Transverse colon (tissue), 4 donors: ENCODE data around the gene CADM1. TPM values are rescaled to one million over a fixed set of nuclear protein-coding genes. Genes with fewer than 3 reads are reported as not detected.

Experiments used
- DNase-seq: peaks from one replicate; pipeline ENCODE4 v3.0.0-alpha.2; 2019
- H3K27ac ChIP-seq, 4 donors: fragments of 200-600 bp; sonication (generic); 2 replicates each; pipeline ENCODE4 v1.5.1; 2016 to 2018; ENCODE audit warnings: inconsistent platforms in 4 of 4
- H3K27me3 ChIP-seq: fragments of 200-600 bp; sonication (generic); 2 replicates; pipeline ENCODE4 v1.5.1; 2017; ENCODE audit warnings: inconsistent platforms
- H3K36me3 ChIP-seq, 4 donors: fragments of 200-600 bp; sonication (generic); 2 replicates each; pipeline ENCODE4 v1.5.1; 2017 to 2019; ENCODE audit warnings: inconsistent platforms in 4 of 4
- H3K4me1 ChIP-seq, 4 donors: fragments of 200-600 bp; sonication (generic); 2 replicates each; pipeline ENCODE4 v1.5.1; 2017 to 2020; ENCODE audit warnings: inconsistent platforms in 4 of 4
- H3K4me3 ChIP-seq, 4 donors: fragments of 200-600 bp; sonication (generic); 1 replicate in 1 of 4; 2 replicates in 3 of 4; pipeline versions ENCODE4 v1.5.1 to v1.6.1; 2017 to 2019; ENCODE audit warnings: inconsistent platforms in 4 of 4
- H3K9me3 ChIP-seq, 2 donors: fragments of 200-600 bp; sonication (generic); 2 replicates each; pipeline ENCODE4 v1.5.1; 2017 to 2019; ENCODE audit warnings: inconsistent platforms in 2 of 2
- CTCF ChIP-seq, 5 experiments: fragments of 200-600 bp in 3 of 5; fragments of 450-650 bp in 2 of 5; sonication (generic) in 3 of 5; IDR thresholded peaks; 1 replicate in 2 of 5; 2 replicates in 3 of 5; pipeline ENCODE4 v1.5.1; 2016 to 2017; ENCODE audit warnings: antibody characterized with exemption in 5 of 5, inconsistent platforms in 3 of 5, mild to moderate bottlenecking in 2 of 5, moderate library complexity in 1 of 5
- EP300 ChIP-seq: sonication (generic); formaldehyde crosslinking; IDR thresholded peaks from one replicate; pipeline ENCODE4 v1.6.1; 2017; ENCODE audit warnings: antibody characterized with exemption, low read depth
- POLR2A ChIP-seq: fragments of 450-650 bp; IDR thresholded peaks from one replicate; pipeline ENCODE4 v1.6.1; 2016; ENCODE audit warnings: antibody characterized with exemption, mild to moderate bottlenecking, moderate library complexity
- POLR2AphosphoS5 ChIP-seq, 3 donors: sonication (generic); formaldehyde crosslinking; IDR thresholded peaks; one replicate each; pipeline ENCODE4 v1.6.1; 2016; ENCODE audit warnings: antibody characterized with exemption in 3 of 3
- WGBS, 2 donors: methylation state at CpG; one replicate each; pipeline ENCODE4 v1.1.5; 2018; ENCODE audit warnings: low coverage in 1 of 2; 5-methylcytosine and 5-hydroxymethylcytosine counted together
- in situ Hi-C, 4 donors: fragments of 200-750 bp; cut with MboI; loops; one replicate each; pipeline versions ENCODE4 v1.15.0 to v1.15.1; 2017; ENCODE audit warnings: low sequenced_read_pairs in 3 of 4, low pct_ligation_motif_present in 1 of 4, low pct_unique_long_range_greater_than_20kb in 1 of 4
- intact Hi-C: fragments of 100-400 bp; cut with DNase I; formaldehyde crosslinking; loops from one replicate; pipeline ENCODE4 v1.15.1; 2023; ENCODE audit warnings: low total_unique reads
- total RNA-seq, 4 donors: library from RNA; depleted of rRNA; stranded (reverse); fragments of >200 nt; gene quantifications; one replicate each; pipeline ENCODE4 v1.1.0, GENCODE V29; 2016

The CADM1 gene
- 1 to 10 TPM; 2.8 to 6.4 (median 3.7) TPM for total RNA-seq

- DNase-seq: peak; percentile 93
- TF ChIP-seq POLR2AphosphoS5 (IDR thresholded peaks at IDR 0.05): peak; percentile 90 to 95 (median 91)
- peak; percentile 51 to 78 (median 71) for TF ChIP-seq CTCF (IDR thresholded peaks at IDR 0.05)
- no peak for TF ChIP-seq EP300
- peak; percentile 64 for TF ChIP-seq POLR2A
- Histone ChIP-seq H3K4me1 (peaks cover 8 to 25% (median 22%) of the 10 kb centered on the region in 4 donors), H3K27ac (peak within 1 kb of the TSS; percentile 60 to 81 (median 77)), H3K9me3 (no peaks in the 10 kb centered on the region), H3K27me3 (peaks cover 83% of the 10 kb centered on the region), H3K4me3 (peak within 1 kb of the TSS; percentile 43 to 62 (median 50)), H3K36me3 (no peaks in the 10 kb centered on the region)
- intact Hi-C loops (loop anchor here (5.0 kb wide), 1 partner anchor 167 kb away; no protein-coding TSS in a partner anchor), in situ Hi-C loops (no loop called here)
- 6% methylated on average over 52 of the region's 76 CpGs; no CpG with 5 or more reads in 1 of the 2 donors for WGBS, 2 donors
Observed at GRCh38 chr11:115504276-115505158, at the start of gene CADM1. Gene CADM1 (minus strand): TSS chr11:115504415.

- H3K4me1 ChIP-seq: no peaks in the 10 kb centered on the region
- in situ Hi-C loops (no loop called here), intact Hi-C loops (no loop called here)
- H3K27ac ChIP-seq: no peak overlapping the region
- H3K27me3 ChIP-seq: no peaks in the 10 kb centered on the region
- TF ChIP-seq CTCF (IDR thresholded peaks at IDR 0.05) (no peak), POLR2A (no peak), POLR2AphosphoS5 (IDR thresholded peaks at IDR 0.05) (no peak)
- no peak for DNase-seq
- H3K9me3 ChIP-seq: no peaks in the 10 kb centered on the region
- no peak overlapping the region for H3K4me3 ChIP-seq
- no peaks in the 10 kb centered on the region for H3K36me3 ChIP-seq
- 83 to 85% methylated on average over 11 to 15 of the region's 15 CpGs for WGBS, 2 donors
Observed at GRCh38 chr11:115552773-115553438, 48.7 kb upstream of the CADM1 start.

GRCh38 chr11:115552151-115552772, 48.0 kb upstream of the CADM1 start:
- Histone ChIP-seq H3K4me1 (no peaks in the 10 kb centered on the region), H3K27me3 (no peaks in the 10 kb centered on the region), H3K9me3 (no peaks in the 10 kb centered on the region), H3K27ac (no peak overlapping the region), H3K36me3 (no peaks in the 10 kb centered on the region), H3K4me3 (no peak overlapping the region)
- intact Hi-C loops (no loop called here), in situ Hi-C loops (no loop called here)
- no peak for DNase-seq
- WGBS, 2 donors: 80 to 88% methylated on average over 1 to 7 of the region's 7 CpGs
- no peak for TF ChIP-seq POLR2AphosphoS5 (IDR thresholded peaks at IDR 0.05)
- no peak for TF ChIP-seq POLR2A
- TF ChIP-seq CTCF (IDR thresholded peaks at IDR 0.05): no peak
- TF ChIP-seq EP300: no peak
